Nephron progenitor cell (in vitro differentiated cells): ENCODE results near the gene MANEAL.

Source experiments
- DNase-seq: peaks from one replicate; pipeline ENCODE4 v3.0.0; 2021
- H3K27ac Mint-ChIP-seq: 2 replicates; pipeline ENCODE4 v1.8.0; 2021; ENCODE audit warnings: mild to moderate bottlenecking, moderate library complexity, mixed read lengths
- H3K27me3 Mint-ChIP-seq: 2 replicates; pipeline ENCODE4 v1.8.0; 2021; ENCODE audit warnings: mild to moderate bottlenecking, low read depth, mixed read lengths; ENCODE audit not compliant: poor library complexity
- H3K36me3 Mint-ChIP-seq: 2 replicates; pipeline ENCODE4 v1.8.0; 2021; ENCODE audit warnings: low read depth, mixed read lengths
- H3K4me1 Mint-ChIP-seq: 2 replicates; pipeline ENCODE4 v1.8.0; 2021; ENCODE audit warnings: mixed read lengths
- H3K4me3 Mint-ChIP-seq: 2 replicates; pipeline ENCODE4 v1.8.0; 2021; ENCODE audit warnings: mild to moderate bottlenecking, moderate library complexity, mixed read lengths
- H3K9me3 Mint-ChIP-seq: 2 replicates; pipeline ENCODE4 v1.8.0; 2021; ENCODE audit warnings: mild to moderate bottlenecking, moderate library complexity, mixed read lengths
- TF ChIP-seq, protein P1 (sequence below): fragments of 200-600 bp; sonication (generic); IDR thresholded peaks from 2 replicates; pipeline ENCODE4 v1.5.0; 2021; ENCODE audit warnings: antibody characterized with exemption

Gene MANEAL

GRCh38 chr1:37807555-37808368, 14.1 kb downstream of the MANEAL start, which contains the start of the genes C1orf122 and YRDC:
TSS of gene C1orf122 (plus strand) at chr1:37807790. CDS start at chr1:37808405, 615 bp downstream.
TSS of gene YRDC (minus strand) at chr1:37808208. CDS start at chr1:37808180, 28 bp downstream.
- TF ChIP-seq, protein P1, sequence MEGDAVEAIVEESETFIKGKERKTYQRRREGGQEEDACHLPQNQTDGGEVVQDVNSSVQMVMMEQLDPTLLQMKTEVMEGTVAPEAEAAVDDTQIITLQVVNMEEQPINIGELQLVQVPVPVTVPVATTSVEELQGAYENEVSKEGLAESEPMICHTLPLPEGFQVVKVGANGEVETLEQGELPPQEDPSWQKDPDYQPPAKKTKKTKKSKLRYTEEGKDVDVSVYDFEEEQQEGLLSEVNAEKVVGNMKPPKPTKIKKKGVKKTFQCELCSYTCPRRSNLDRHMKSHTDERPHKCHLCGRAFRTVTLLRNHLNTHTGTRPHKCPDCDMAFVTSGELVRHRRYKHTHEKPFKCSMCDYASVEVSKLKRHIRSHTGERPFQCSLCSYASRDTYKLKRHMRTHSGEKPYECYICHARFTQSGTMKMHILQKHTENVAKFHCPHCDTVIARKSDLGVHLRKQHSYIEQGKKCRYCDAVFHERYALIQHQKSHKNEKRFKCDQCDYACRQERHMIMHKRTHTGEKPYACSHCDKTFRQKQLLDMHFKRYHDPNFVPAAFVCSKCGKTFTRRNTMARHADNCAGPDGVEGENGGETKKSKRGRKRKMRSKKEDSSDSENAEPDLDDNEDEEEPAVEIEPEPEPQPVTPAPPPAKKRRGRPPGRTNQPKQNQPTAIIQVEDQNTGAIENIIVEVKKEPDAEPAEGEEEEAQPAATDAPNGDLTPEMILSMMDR: no peak
- H3K4me3 Mint-ChIP-seq: peak within 1 kb of the TSS; percentile 92
- peak; percentile 96 for DNase-seq
- peaks cover 24% of the 10 kb centered on the region for H3K4me1 Mint-ChIP-seq
- H3K27me3 Mint-ChIP-seq: no peaks in the 10 kb centered on the region
- H3K9me3 Mint-ChIP-seq: no peaks in the 10 kb centered on the region
- peak within 1 kb of the TSS; percentile 93 for H3K27ac Mint-ChIP-seq
- peaks cover 35% of the 10 kb centered on the region for H3K36me3 Mint-ChIP-seq

- H3K36me3 Mint-ChIP-seq: peaks cover 29% of the 10 kb centered on the region
- H3K27me3 Mint-ChIP-seq: no peaks in the 10 kb centered on the region
- peak overlapping the region; percentile 93 for H3K27ac Mint-ChIP-seq
- DNase-seq: peak; percentile 85
- H3K4me3 Mint-ChIP-seq: peak overlapping the region; percentile 92
- H3K9me3 Mint-ChIP-seq: no peaks in the 10 kb centered on the region
- TF ChIP-seq, protein P1: no peak
- H3K4me1 Mint-ChIP-seq: peaks cover 24% of the 10 kb centered on the region
These were observed 15.0 kb downstream of the MANEAL start for GRCh38 chr1:37808369-37809319.

GRCh38 chr1:37809942-37810341, 16.3 kb downstream of the MANEAL start:
- DNase-seq: no peak
- peaks cover 24% of the 10 kb centered on the region for H3K4me1 Mint-ChIP-seq
- H3K36me3 Mint-ChIP-seq: peaks cover 17% of the 10 kb centered on the region
- H3K27ac Mint-ChIP-seq: no peak overlapping the region
- H3K9me3 Mint-ChIP-seq: no peaks in the 10 kb centered on the region
- TF ChIP-seq, protein P1: no peak
- H3K4me3 Mint-ChIP-seq: peak overlapping the region; percentile 30
- H3K27me3 Mint-ChIP-seq: no peaks in the 10 kb centered on the region

DNA sequence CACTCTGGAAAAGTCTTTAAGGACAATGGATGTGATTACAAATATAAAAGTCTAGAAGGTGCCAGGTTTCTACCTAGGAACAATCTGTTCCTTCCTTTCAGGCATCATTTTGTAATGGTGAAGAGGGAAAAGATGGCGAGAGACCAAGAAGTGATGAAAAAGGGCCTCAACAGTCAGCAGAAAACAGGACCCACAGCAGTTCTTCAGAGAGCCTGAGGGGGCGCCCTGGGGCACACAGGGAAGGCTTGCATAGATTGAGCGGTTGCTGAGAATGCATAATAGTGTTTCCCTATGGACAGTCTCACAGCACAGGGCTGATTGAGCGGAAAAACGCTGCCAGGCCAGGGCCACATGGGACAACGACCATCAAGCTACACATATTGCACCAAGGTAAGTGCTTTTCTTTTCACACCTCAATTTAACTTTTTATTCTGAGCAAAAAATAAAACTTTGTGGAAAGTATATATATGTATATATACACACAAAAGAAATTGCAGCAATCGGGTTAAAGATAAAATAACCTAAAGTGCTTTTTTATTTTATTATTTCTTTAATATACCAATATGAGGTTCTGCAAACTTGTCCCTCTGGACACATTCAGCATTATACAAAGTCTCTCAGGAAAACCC, 17.5 kb downstream of the MANEAL start:
- Mint-ChIP-seq H3K4me1 (peaks cover 24% of the 10 kb centered on the region), H3K27ac (no peak overlapping the region), H3K4me3 (peak overlapping the region; percentile 16), H3K27me3 (no peaks in the 10 kb centered on the region), H3K9me3 (no peaks in the 10 kb centered on the region), H3K36me3 (peaks cover 9% of the 10 kb centered on the region)
- DNase-seq: peak; percentile 77
- TF ChIP-seq, protein P1: peak; percentile 89

DNA sequence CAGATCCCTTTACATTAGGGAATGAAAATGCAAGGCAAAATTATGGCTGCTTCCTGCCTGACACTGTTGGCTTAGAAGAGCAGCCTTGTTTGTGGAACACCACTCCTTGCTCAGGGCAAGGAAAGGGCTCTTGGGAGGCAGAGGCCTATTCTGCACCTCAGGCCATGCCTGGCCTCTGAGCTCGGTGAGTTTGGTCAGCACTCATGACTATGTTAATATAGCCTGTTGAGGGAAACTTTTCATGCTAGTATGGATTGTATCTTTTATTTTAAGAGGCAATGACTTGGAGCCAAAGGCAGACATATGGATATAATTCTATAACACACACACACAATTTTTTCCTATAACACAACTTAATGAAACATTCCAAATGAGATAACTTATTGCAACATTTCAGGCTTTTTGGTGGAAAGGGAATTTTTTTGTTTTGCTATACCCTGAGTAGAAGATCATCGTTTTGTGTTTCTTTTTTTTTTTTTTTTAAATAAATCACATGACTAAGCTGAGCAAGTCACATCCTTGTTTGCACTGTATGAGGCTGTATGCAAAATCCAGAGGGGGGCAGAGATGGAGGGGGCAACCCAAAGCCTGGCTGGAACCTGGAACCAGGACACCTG, 20.0 kb downstream of the MANEAL start:
- Mint-ChIP-seq H3K4me3 (no peak overlapping the region), H3K4me1 (peaks cover 15% of the 10 kb centered on the region), H3K36me3 (peaks cover 8% of the 10 kb centered on the region), H3K27ac (no peak overlapping the region), H3K9me3 (no peaks in the 10 kb centered on the region), H3K27me3 (no peaks in the 10 kb centered on the region)
- TF ChIP-seq, protein P1: no peak
- no peak for DNase-seq
